ENCODE data around the gene NR1I2.

The NR1I2 gene

DNA sequence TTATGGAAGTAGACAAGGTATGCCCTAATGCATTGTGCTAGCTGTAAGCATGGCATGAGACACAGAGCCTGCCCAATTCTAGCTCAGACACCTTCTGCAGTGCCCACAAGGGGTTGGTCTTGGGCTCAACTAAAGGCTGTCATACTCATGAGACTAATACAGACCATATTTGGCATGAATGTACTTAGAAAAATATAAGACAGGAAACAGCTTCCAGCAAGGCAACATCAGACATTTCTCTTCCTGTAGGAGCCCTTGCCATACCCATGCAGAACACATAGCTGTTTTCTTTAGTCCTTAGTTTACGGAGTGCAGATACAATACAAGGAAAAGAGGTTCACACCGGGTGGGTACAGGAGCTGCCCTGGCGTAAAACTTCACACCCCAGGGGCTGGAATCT, 30.5 kb upstream of the NR1I2 start:
- Histone ChIP-seq H4K20me1 (no peaks in the 10 kb centered on the region), H3K9me3 (replicated peaks in 1 of 11) (peaks cover 0 to 21% (median 9%) of the 10 kb centered on the region in 11 experiments; a peak in 12 of 22 replicates), H3K4me1 (no peaks in the 10 kb centered on the region), H3K27me3 (no peaks in the 10 kb centered on the region), H3K4me2 (no peak overlapping the region), H3K27ac (no peak overlapping the region), H3K36me3 (no peaks in the 10 kb centered on the region), H3K9ac (no peak overlapping the region), H3K4me3 (no peak overlapping the region)
- no peak for TF ChIP-seq Cebpa-rat (IDR thresholded peaks at IDR 0.05)

DNA sequence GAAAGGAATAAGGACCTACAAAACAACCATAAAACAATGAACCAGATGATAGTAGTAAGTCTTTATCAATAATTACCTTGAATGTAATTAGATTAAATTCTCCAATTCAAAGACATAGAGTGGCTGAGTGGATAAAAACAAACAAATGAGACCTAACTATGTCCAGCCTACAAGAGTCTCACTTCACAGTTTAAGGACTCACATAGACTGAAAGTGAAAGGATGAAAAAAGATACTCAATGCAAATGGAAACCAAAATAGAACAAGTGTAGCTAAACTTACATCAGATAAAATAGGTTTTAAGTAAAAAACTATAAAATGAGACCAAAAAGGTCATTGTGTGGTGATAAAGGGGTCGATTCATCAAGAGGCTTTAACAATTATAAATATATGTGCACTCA, 21.9 kb upstream of the NR1I2 start:
- TF ChIP-seq Cebpa-rat (IDR thresholded peaks at IDR 0.05): no peak
- Histone ChIP-seq H3K27ac (no peak overlapping the region), H3K4me1 (no peaks in the 10 kb centered on the region), H4K20me1 (no peaks in the 10 kb centered on the region), H3K27me3 (no peaks in the 10 kb centered on the region), H3K9me3 (replicated peaks in 1 of 11) (peaks cover 0 to 4% (median 0%) of the 10 kb centered on the region in 11 experiments; a peak in 2 of 22 replicates), H3K4me3 (no peak overlapping the region), H3K9ac (no peak overlapping the region), H3K4me2 (no peak overlapping the region), H3K36me3 (no peaks in the 10 kb centered on the region)

DNA sequence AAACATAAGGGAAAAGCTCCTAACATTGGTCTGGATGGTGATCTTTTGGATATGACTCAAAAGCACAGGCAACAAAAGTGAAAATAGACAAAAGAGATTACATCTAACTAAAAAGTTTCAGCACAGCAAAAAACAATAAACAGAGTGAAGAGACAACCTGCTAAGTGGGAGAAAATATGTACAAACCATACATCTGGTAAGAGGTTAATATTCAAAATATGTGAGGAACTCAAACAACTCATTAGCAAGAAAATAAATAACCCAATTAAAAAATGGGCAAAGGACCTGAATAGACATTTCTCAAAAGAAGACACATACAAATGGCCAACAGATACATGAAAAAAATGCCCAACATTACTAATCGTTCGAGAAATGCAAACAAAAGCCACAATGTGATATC, 19.0 kb upstream of the NR1I2 start:
- TF ChIP-seq Cebpa-rat (IDR thresholded peaks at IDR 0.05): no peak
- Histone ChIP-seq H3K9ac (no peak overlapping the region), H3K4me2 (no peak overlapping the region), H3K36me3 (no peaks in the 10 kb centered on the region), H3K9me3 (replicated peaks in 1 of 11) (peaks cover 4 to 12% (median 6%) of the 10 kb centered on the region in 11 experiments; a peak in 17 of 22 replicates), H3K4me3 (no peak overlapping the region), H3K27ac (no peak overlapping the region), H4K20me1 (no peaks in the 10 kb centered on the region), H3K4me1 (peaks cover 0 to 8% (median 4%) of the 10 kb centered on the region in 10 experiments; a peak in 6 of 20 replicates), H3K27me3 (no peaks in the 10 kb centered on the region)

DNA sequence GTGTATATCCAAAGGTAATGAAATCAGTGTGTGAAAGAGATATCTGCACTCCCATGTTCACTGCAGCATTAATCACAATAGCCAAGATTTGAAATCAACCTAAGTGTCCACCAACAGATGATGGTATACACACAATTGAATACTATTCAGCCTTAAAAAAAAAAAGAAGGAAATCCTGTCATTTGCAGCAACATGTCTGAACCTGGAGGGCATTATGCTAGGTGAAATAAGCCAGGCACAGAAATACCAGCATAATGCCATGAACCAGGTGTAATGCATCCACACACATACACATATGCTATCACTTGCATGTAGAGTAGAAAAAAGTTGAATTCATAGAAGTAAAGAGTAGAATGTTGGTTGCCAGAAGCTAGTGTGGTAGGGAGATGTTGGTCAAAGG, 18.4 kb upstream of the NR1I2 start:
- Histone ChIP-seq H3K4me3 (no peak overlapping the region), H3K4me1 (peaks cover 0 to 8% (median 4%) of the 10 kb centered on the region in 10 experiments; a peak in 6 of 20 replicates), H3K27ac (no peak overlapping the region), H3K27me3 (no peaks in the 10 kb centered on the region), H3K9ac (no peak overlapping the region), H3K36me3 (no peaks in the 10 kb centered on the region), H3K9me3 (replicated peaks in 1 of 11) (peaks cover 10 to 18% (median 12%) of the 10 kb centered on the region in 11 experiments; a peak in 19 of 22 replicates), H4K20me1 (no peaks in the 10 kb centered on the region), H3K4me2 (no peak overlapping the region)
- no peak for TF ChIP-seq Cebpa-rat (IDR thresholded peaks at IDR 0.05)

DNA sequence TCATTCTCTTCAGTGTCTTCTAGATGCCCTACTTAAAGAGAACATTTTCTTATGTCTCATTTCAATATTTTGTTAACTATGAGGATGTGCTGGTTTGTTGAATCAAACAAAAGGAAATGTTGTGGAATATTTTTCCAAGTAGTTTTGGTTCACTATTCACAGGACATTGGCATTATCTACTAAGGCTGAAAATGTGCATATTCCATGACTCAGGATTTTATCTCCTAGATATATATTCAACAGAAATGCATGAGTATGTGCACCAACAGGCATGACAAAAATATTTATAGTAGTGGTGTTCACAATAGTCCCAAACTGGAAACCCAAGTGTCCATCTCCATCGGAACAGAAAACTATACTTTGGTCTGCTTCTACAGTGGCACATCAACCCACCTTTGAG, 16.7 kb upstream of the NR1I2 start:
- peaks cover 0 to 8% (median 4%) of the 10 kb centered on the region in 10 experiments; a peak in 6 of 20 replicates for H3K4me1 ChIP-seq
- H3K27ac ChIP-seq: no peak overlapping the region
- no peak overlapping the region for H3K4me3 ChIP-seq
- no peaks in the 10 kb centered on the region for H3K36me3 ChIP-seq
- H3K9me3 ChIP-seq (replicated peaks in 1 of 11): peaks cover 12 to 27% (median 16%) of the 10 kb centered on the region in 11 experiments; a peak in 19 of 22 replicates
- H4K20me1 ChIP-seq: no peaks in the 10 kb centered on the region
- H3K9ac ChIP-seq: no peak overlapping the region
- peak overlapping the region in 3 of 11 experiments; percentile 13 to 40 (median 18); a peak in 2 of 22 replicates for H3K4me2 ChIP-seq
- no peak for TF ChIP-seq Cebpa-rat (IDR thresholded peaks at IDR 0.05)
- no peaks in the 10 kb centered on the region for H3K27me3 ChIP-seq

DNA sequence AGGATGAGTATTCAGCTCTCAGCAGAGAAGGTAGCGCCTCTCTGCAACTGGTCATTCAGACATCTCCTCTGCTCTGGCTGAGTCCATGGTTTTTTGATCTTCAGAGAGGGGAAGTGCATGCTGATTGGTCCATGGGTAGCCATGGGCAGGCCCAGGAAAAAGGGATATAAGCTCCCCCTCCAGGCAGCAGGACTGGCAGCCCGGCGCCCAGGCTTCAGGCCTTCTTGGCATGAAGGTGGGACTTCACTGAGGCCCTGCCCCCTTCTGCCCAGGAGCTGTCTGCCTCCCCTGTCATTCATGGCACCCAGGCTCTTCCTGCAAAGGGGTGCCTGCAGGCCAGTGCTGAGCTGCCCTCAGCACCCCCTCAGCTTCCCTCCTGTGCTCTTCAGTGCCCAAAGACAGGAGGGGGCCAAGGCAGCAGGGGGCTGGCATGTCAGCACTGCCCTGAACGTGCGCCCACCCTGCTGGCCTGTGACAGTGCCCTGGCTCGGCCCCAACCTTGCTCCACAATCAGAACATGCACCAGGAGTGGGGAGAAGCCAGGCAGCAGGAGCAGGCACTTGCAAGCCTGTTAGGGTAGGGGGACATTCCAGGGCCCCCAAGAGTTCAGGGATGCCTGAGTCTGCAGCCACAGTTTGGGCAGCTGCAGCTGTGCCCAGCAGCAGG, 13.8 kb upstream of the NR1I2 start:
- Histone ChIP-seq H3K27me3 (no peaks in the 10 kb centered on the region), H3K9ac (no peak overlapping the region), H3K36me3 (no peaks in the 10 kb centered on the region), H4K20me1 (no peaks in the 10 kb centered on the region), H3K27ac (no peak overlapping the region), H3K4me2 (no peak overlapping the region), H3K9me3 (replicated peaks in 1 of 11) (peaks cover 11 to 23% (median 16%) of the 10 kb centered on the region in 11 experiments; a peak in 19 of 22 replicates), H3K4me3 (no peak overlapping the region), H3K4me1 (peaks cover 0 to 8% (median 4%) of the 10 kb centered on the region in 10 experiments; a peak in 6 of 20 replicates)
- no peak for TF ChIP-seq Cebpa-rat (IDR thresholded peaks at IDR 0.05)

DNA sequence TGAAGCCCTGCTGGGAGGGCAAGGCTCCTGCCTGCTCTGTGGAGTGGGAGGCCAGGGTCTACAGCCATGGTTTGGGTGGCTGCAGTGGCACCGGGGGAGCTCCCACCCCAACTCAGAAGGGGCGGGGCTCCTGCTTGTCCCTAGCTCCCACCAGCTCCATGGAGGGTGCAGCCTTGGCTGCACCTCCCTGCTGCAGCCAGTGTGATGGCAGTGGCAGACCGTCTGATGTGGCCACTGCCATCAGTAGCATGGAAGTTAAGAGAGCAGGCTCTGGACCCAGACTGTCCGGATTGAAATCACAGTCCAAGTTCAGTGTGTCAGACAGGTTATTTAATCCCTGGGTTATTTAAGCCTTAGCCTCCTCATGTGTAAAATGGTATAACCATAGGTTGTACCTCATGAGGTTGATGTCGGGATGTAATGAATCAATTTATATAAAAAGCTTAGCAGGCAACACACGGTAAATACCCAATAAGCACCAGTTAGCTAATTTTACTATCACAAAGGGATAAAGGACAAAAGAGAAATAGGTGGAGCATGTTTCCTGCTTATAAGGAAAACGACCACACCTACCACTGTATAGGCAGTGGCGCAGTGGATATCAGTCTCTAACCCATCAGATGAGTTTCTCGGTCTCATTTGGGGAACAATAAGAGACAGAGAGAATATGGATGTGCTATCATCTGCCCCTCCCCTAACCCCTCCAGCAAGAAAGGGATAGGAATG, 13.1 kb upstream of the NR1I2 start:
- no peak overlapping the region for H3K4me3 ChIP-seq
- H3K36me3 ChIP-seq: no peaks in the 10 kb centered on the region
- no peak for TF ChIP-seq Cebpa-rat (IDR thresholded peaks at IDR 0.05)
- H3K27ac ChIP-seq: no peak overlapping the region
- peaks cover 0 to 8% (median 4%) of the 10 kb centered on the region in 10 experiments; a peak in 7 of 20 replicates for H3K4me1 ChIP-seq
- H3K9me3 ChIP-seq (replicated peaks in 1 of 11): peaks cover 11 to 23% (median 16%) of the 10 kb centered on the region in 11 experiments; a peak in 19 of 22 replicates
- H3K4me2 ChIP-seq: no peak overlapping the region
- H3K9ac ChIP-seq: no peak overlapping the region
- no peaks in the 10 kb centered on the region for H3K27me3 ChIP-seq
- H4K20me1 ChIP-seq: no peaks in the 10 kb centered on the region

DNA sequence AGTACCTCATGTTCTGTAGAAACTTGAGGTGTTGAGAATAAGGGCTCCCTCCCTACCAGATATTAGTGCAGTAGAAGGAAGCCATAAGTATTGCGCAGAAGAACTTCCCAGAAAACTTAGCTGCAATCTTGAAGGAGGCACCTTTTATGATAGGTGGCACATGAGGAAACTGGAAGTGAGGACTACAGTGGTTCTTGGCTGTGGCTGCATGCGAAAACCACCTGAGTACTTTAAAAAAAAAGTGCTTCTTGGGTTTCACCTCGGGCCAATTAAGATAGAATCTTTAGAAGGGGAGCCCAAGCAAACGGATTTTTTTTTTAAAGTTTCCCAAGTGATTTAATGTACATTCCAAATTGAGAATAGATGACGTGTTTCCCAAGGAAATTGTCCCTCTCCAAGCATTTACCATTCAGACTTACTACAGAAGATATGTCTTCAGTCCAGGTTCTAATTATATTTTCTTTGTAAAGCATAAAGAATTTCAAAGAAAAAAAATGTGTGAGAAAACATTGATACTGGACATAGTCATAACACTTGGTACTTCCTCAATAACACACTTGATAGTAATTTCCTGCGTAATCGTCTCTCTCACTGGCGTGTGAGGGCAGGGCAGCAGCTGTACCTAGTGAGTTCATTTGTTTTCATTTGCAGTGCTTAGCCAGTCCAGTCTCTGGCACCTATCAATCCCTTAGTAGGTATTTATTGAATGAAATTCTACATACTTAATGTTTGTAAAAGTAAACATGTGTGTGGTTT, 12.3 kb upstream of the NR1I2 start:
- Histone ChIP-seq H3K4me2 (no peak overlapping the region), H3K27ac (no peak overlapping the region), H3K27me3 (no peaks in the 10 kb centered on the region), H4K20me1 (no peaks in the 10 kb centered on the region), H3K4me1 (peaks cover 0 to 11% (median 4%) of the 10 kb centered on the region in 10 experiments; a peak in 10 of 20 replicates), H3K9ac (no peak overlapping the region), H3K9me3 (replicated peaks in 1 of 11) (peaks cover 11 to 23% (median 16%) of the 10 kb centered on the region in 11 experiments; a peak in 19 of 22 replicates), H3K4me3 (no peak overlapping the region), H3K36me3 (no peaks in the 10 kb centered on the region)
- no peak for TF ChIP-seq Cebpa-rat (IDR thresholded peaks at IDR 0.05)

DNA sequence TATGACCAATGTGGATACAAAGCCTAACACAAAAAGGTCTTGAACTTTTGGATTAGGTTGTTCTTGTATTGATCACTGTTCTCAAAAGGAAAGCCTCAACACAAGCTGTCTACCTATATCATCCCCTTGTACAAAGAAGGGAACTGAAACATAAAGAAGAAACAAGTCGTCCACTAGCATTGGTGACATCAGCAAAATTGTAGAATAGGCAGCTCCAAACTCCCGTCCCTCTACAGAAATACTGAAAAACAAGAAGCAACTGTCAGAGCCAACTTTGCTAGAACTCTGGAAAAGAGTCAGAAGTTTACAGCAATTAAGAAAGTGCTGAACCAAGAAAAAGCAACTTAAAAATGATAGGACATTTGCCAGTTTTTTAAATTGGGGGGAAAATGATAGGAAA, 7.5 kb upstream of the NR1I2 start:
- Histone ChIP-seq H3K4me3 (no peak overlapping the region), H3K27ac (no peak overlapping the region), H3K36me3 (no peaks in the 10 kb centered on the region), H4K20me1 (no peaks in the 10 kb centered on the region), H3K4me1 (peaks cover 0 to 21% (median 0%) of the 10 kb centered on the region in 10 experiments; a peak in 6 of 20 replicates), H3K9me3 (replicated peaks in 1 of 11) (peaks cover 0 to 11% (median 0%) of the 10 kb centered on the region in 11 experiments; a peak in 4 of 22 replicates), H3K9ac (no peak overlapping the region), H3K27me3 (no peaks in the 10 kb centered on the region), H3K4me2 (peak overlapping the region in 3 of 11 experiments; percentile 36 to 76 (median 57); a peak in 6 of 22 replicates)
- no peak for TF ChIP-seq Cebpa-rat (IDR thresholded peaks at IDR 0.05)
